Activated CD8-positive, alpha-beta memory T cell treated with anti-CD3 and anti-CD28 coated beads for 48 hours (primary cell): ENCODE results near the gene BORA.
A peak's percentile ranks its signal among the peaks of the same experiment; 100 is the strongest.
"Not testable (repeated sequence)": the region's sequence is repeated elsewhere in the genome, so short reads cannot be mapped to it uniquely, and the experiment has no call there.

Source experiments
- DNase-seq, 3 experiments: peaks; one replicate each; pipeline ENCODE4 v3.0.0-alpha.2; 2020; ENCODE audit warnings: low read depth in 2 of 3, low spot score in 2 of 3

BORA gene

GRCh38 chr13:72760189-72760588, 32.5 kb downstream of the BORA start:
- no peak for DNase-seq

GRCh38 chr13:72763411-72763810, 35.7 kb downstream of the BORA start:
- no peak for DNase-seq

- no peak for DNase-seq
Observed at GRCh38 chr13:72774019-72774418, 46.3 kb downstream of the BORA start.

GRCh38 chr13:72781451-72782439, 54.0 kb downstream of the BORA start, which contains the start of the genes DIS3 and PIBF1:
DIS3 (minus strand) TSS chr13:72781900; CDS start chr13:72781832, 68 bp downstream.
PIBF1 (plus strand) TSS chr13:72782133; CDS start chr13:72783470, 1,337 bp downstream.
- peak; percentile 68 to 91 (median 86) for DNase-seq

- no peak for DNase-seq
Observed at GRCh38 chr13:72782717-72783116, 55.0 kb downstream of the BORA start.

DNA sequence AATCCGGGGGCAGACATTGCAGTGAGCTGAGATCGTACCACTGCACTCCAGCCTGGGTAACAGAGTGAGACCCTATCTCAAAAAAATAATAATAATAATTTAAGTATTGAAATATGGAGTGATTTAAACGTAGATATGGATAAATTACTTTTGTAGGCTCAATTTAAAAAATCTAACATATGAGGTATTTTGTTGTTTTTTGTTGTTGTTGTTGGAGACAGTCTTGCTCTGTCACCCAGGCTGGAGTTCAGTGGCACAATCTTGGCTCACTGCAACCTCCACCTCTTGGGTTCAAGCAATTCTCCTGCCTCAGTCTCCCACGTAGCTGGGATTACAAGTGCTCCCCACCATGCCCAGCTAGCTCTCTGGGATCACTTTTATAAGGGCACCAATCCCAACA, 57.0 kb downstream of the BORA start:
- not testable (repeated sequence) for DNase-seq

GRCh38 chr13:72788831-72789230, 61.1 kb downstream of the BORA start:
- DNase-seq, result no peak

DNA sequence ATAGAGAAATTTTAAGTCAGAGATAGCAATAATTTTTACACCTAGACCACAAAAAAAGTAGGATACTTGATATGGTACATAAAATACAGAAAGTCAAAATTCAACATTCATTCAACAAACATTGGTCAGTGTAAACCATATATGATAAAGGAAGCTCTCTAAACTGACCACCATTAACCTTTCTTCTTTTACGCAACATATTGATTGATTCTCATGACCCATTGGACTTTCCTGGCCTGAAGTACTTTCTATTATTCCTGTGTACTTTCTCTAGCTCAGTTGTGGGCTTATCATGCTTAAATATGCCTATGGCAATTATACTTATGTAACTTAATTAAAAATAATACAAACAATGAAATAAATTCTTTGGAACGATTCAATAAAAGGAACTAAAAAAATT, 64.9 kb downstream of the BORA start:
- DNase-seq, result no peak

- DNase-seq, result no peak
Observed at GRCh38 chr13:72798817-72799216, 71.1 kb downstream of the BORA start.

- no peak for DNase-seq
Observed at GRCh38 chr13:72804301-72804700, 76.6 kb downstream of the BORA start.
